Esophagus muscularis mucosa (tissue), 4 donors: Measurements from ENCODE around the gene DAPK1. TPM values are rescaled to one million over a fixed set of nuclear protein-coding genes. Genes with fewer than 3 reads are reported as not detected.
A peak's percentile ranks its signal among the peaks of the same experiment; 100 is the strongest.

Source experiments
- DNase-seq: peaks from one replicate; pipeline ENCODE4 v3.0.0-alpha.2; 2017; ENCODE audit errors: extremely low spot score
- H3K27ac ChIP-seq, 4 donors: fragments of 200-600 bp; sonication (generic); replicated peaks in 1 of 4; 1 replicate in 3 of 4; 2 replicates in 1 of 4; pipeline ENCODE4 v1.5.1; 2016 to 2019; ENCODE audit warnings: mild to moderate bottlenecking in 1 of 4
- H3K27me3 ChIP-seq, 4 donors: fragments of 200-600 bp; sonication (generic); one replicate each; pipeline versions ENCODE4 v1.5.1 to v1.6.0; 2016 to 2019
- H3K36me3 ChIP-seq, 4 donors: fragments of 200-600 bp; sonication (generic); one replicate each; pipeline ENCODE4 v1.5.1; 2016 to 2019
- H3K4me1 ChIP-seq, 4 donors: fragments of 200-600 bp; sonication (generic); one replicate each; pipeline ENCODE4 v1.5.1; 2016 to 2019
- H3K4me3 ChIP-seq, 4 donors: fragments of 200-600 bp; sonication (generic); 1 replicate in 2 of 4; 2 replicates in 2 of 4; pipeline ENCODE4 v1.5.1; 2016 to 2019; ENCODE audit warnings: mild to moderate bottlenecking in 4 of 4, moderate library complexity in 1 of 4
- H3K9me3 ChIP-seq, 4 donors: fragments of 200-600 bp; sonication (generic); 1 replicate in 3 of 4; 2 replicates in 1 of 4; pipeline ENCODE4 v1.5.1; 2016 to 2019
- CTCF ChIP-seq, 3 experiments: fragments of 200-600 bp in 2 of 3; fragments of 450-650 bp in 1 of 3; sonication (generic) in 2 of 3; IDR thresholded peaks; one replicate each; pipeline ENCODE4 v1.5.1; 2017 to 2019; ENCODE audit warnings: antibody characterized with exemption in 3 of 3, mild to moderate bottlenecking in 2 of 3, moderate library complexity in 1 of 3
- EP300 ChIP-seq: sonication (generic); formaldehyde crosslinking; IDR thresholded peaks from one replicate; pipeline ENCODE4 v1.6.1; 2017; ENCODE audit warnings: antibody characterized with exemption
- POLR2A ChIP-seq: fragments of 450-650 bp; IDR thresholded peaks from one replicate; pipeline ENCODE4 v1.6.1; 2017; ENCODE audit warnings: antibody characterized with exemption, moderate library complexity, mild to moderate bottlenecking, low read depth
- POLR2AphosphoS5 ChIP-seq, 2 donors: sonication (generic); formaldehyde crosslinking; IDR thresholded peaks; one replicate each; pipeline ENCODE4 v1.6.1; 2017; ENCODE audit warnings: antibody characterized with exemption in 2 of 2
- WGBS: methylation state at CpG from one replicate; pipeline ENCODE4 v1.1.5; 2018; 5-methylcytosine and 5-hydroxymethylcytosine counted together
- intact Hi-C: fragments of 100-400 bp; cut with DNase I; formaldehyde crosslinking; loops from one replicate; pipeline ENCODE4 v1.15.1; 2023
- total RNA-seq, 4 donors: library from RNA; depleted of rRNA; stranded (reverse); fragments of >200 nt; gene quantifications; one replicate each; pipeline versions ENCODE4 v1.1.0 to v1.2.1, GENCODE V29; 2016

Gene DAPK1
- total RNA-seq, 4 donors from 2014 or later: 51.7 to 96.8 (median 80.7) TPM

- H3K4me1 ChIP-seq: peaks cover 0 to 88% (median 76%) of the 10 kb centered on the region in 4 donors
- H3K27ac ChIP-seq: peak overlapping the region; percentile 9 to 45 (median 40)
- intact Hi-C loops: no loop called here
- no peak for DNase-seq
- no peaks in the 10 kb centered on the region for H3K27me3 ChIP-seq
- no peak overlapping the region for H3K4me3 ChIP-seq
- TF ChIP-seq POLR2AphosphoS5 (IDR thresholded peaks at IDR 0.05): no peak
- TF ChIP-seq POLR2A: no peak
- TF ChIP-seq EP300: no peak
- TF ChIP-seq CTCF (IDR thresholded peaks at IDR 0.05): no peak
- 97% methylated on average over 13 of the region's 13 CpGs for WGBS
- no peaks in the 10 kb centered on the region for H3K36me3 ChIP-seq
- no peaks in the 10 kb centered on the region for H3K9me3 ChIP-seq
These were observed 8.4 kb downstream of the DAPK1 start for GRCh38 chr9:87505869-87506678.

- peaks cover 0 to 82% (median 71%) of the 10 kb centered on the region in 4 donors for H3K4me1 ChIP-seq
- no peaks in the 10 kb centered on the region for H3K9me3 ChIP-seq
- WGBS: 53% methylated on average over 4 of the region's 4 CpGs
- intact Hi-C loops: no loop called here
- H3K27me3 ChIP-seq: no peaks in the 10 kb centered on the region
- peak overlapping the region in 1 of 4 donors; percentile 2 for H3K27ac ChIP-seq
- no peaks in the 10 kb centered on the region for H3K36me3 ChIP-seq
- H3K4me3 ChIP-seq: no peak overlapping the region
- DNase-seq: no peak
- no peak for TF ChIP-seq POLR2A
- no peak for TF ChIP-seq POLR2AphosphoS5 (IDR thresholded peaks at IDR 0.05)
- TF ChIP-seq EP300: no peak
- no peak for TF ChIP-seq CTCF (IDR thresholded peaks at IDR 0.05)
These were observed 9.9 kb downstream of the DAPK1 start for GRCh38 chr9:87507576-87507975.

GRCh38 chr9:87510252-87510683, 12.6 kb downstream of the DAPK1 start:
- WGBS: 82% methylated on average over 4 of the region's 4 CpGs
- Histone ChIP-seq H3K4me1 (peaks cover 3 to 84% (median 77%) of the 10 kb centered on the region in 4 donors), H3K27me3 (no peaks in the 10 kb centered on the region), H3K9me3 (no peaks in the 10 kb centered on the region), H3K27ac (peak overlapping the region; percentile 40 to 66 (median 51)), H3K36me3 (no peaks in the 10 kb centered on the region), H3K4me3 (no peak overlapping the region)
- no peak for DNase-seq
- intact Hi-C loops: no loop called here
- TF ChIP-seq POLR2A (no peak), POLR2AphosphoS5 (IDR thresholded peaks at IDR 0.05) (no peak)

GRCh38 chr9:87512311-87512710, 14.6 kb downstream of the DAPK1 start:
- H3K27me3 ChIP-seq: no peaks in the 10 kb centered on the region
- no peak overlapping the region for H3K27ac ChIP-seq
- 75% methylated on average over 4 of the region's 4 CpGs for WGBS
- TF ChIP-seq EP300: no peak
- TF ChIP-seq POLR2A: no peak
- no peak for TF ChIP-seq POLR2AphosphoS5 (IDR thresholded peaks at IDR 0.05)
- TF ChIP-seq CTCF (IDR thresholded peaks at IDR 0.05): no peak
- H3K36me3 ChIP-seq: no peaks in the 10 kb centered on the region
- peaks cover 14 to 89% (median 82%) of the 10 kb centered on the region in 4 donors for H3K4me1 ChIP-seq
- H3K9me3 ChIP-seq: no peaks in the 10 kb centered on the region
- intact Hi-C loops: no loop called here
- no peak for DNase-seq
- no peak overlapping the region for H3K4me3 ChIP-seq

- H3K9me3 ChIP-seq: no peaks in the 10 kb centered on the region
- H3K4me3 ChIP-seq: no peak overlapping the region
- intact Hi-C loops: no loop called here
- H3K4me1 ChIP-seq: peaks cover 14 to 87% (median 82%) of the 10 kb centered on the region in 4 donors
- no peak for DNase-seq
- no peaks in the 10 kb centered on the region for H3K36me3 ChIP-seq
- 41% methylated on average over 4 of the region's 4 CpGs for WGBS
- H3K27me3 ChIP-seq: no peaks in the 10 kb centered on the region
- TF ChIP-seq POLR2AphosphoS5 (IDR thresholded peaks at IDR 0.05) (no peak), EP300 (no peak), CTCF (IDR thresholded peaks at IDR 0.05) (no peak), POLR2A (no peak)
- peak overlapping the region in 1 of 4 donors; percentile 61 for H3K27ac ChIP-seq
These were observed 15.5 kb downstream of the DAPK1 start for GRCh38 chr9:87513161-87513560.
